ENCODE results near the gene PBX1.
A peak's percentile ranks its signal among the peaks of the same experiment; 100 is the strongest.

PBX1 gene

DNA sequence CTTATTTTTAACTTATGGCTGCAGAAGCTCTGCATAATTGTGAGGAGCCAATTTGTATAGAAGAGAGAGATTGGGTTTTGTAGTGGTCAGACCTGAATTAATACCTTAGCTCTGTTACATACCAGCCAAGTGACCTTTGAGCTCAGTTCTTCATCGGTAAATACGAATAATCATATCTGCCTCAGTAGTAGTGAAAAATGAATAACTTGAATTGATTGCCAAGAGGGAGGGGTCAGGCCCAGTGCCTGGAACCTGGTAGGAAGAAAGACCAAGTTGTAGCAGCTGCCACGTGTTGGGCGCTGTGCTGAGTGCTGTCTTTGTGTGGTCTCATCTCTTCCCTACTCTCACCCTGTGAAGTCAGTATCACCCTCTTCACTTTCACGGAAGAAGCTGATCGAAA, 247.5 kb downstream of the PBX1 start:
- no peak overlapping the region for H3K4me3 ChIP-seq (ENCODE audit: low read depth, low read length)
- TF ChIP-seq, protein P1, sequence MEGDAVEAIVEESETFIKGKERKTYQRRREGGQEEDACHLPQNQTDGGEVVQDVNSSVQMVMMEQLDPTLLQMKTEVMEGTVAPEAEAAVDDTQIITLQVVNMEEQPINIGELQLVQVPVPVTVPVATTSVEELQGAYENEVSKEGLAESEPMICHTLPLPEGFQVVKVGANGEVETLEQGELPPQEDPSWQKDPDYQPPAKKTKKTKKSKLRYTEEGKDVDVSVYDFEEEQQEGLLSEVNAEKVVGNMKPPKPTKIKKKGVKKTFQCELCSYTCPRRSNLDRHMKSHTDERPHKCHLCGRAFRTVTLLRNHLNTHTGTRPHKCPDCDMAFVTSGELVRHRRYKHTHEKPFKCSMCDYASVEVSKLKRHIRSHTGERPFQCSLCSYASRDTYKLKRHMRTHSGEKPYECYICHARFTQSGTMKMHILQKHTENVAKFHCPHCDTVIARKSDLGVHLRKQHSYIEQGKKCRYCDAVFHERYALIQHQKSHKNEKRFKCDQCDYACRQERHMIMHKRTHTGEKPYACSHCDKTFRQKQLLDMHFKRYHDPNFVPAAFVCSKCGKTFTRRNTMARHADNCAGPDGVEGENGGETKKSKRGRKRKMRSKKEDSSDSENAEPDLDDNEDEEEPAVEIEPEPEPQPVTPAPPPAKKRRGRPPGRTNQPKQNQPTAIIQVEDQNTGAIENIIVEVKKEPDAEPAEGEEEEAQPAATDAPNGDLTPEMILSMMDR (IDR thresholded peaks at IDR 0.05; ENCODE audit: low read depth, low read length, missing control alignments), result no peak
- in situ Hi-C loops (cut with HindIII; ENCODE audit: low sequenced_read_pairs), result no loop called here
- no peak for DNase-seq (ENCODE audit: low read depth)

DNA sequence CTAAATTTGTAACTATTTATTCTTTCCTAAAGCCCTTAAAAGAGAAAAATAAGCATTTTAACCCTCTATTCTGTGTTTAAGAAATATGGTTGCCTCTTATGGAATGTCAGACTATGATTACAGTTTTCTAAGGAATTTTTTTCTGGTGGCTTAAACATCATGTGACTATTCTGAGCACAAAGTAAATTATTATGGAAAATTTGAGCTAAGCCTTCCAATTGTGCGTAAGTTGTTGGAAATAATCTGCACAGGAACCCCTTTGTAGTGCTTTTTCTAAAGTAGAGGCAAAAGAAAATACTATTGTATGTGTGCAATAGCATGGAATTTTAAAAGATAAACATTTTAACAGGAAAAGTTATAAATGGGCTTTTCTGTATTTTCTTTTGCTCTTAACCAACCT, 254.8 kb downstream of the PBX1 start:
- no peak overlapping the region for H3K4me3 ChIP-seq (ENCODE audit: low read depth, low read length)
- no peak for DNase-seq (ENCODE audit: low read depth)
- TF ChIP-seq, protein P1 (IDR thresholded peaks at IDR 0.05; ENCODE audit: low read depth, low read length, missing control alignments), result no peak
- in situ Hi-C loops (cut with HindIII; ENCODE audit: low sequenced_read_pairs), result no loop called here

DNA sequence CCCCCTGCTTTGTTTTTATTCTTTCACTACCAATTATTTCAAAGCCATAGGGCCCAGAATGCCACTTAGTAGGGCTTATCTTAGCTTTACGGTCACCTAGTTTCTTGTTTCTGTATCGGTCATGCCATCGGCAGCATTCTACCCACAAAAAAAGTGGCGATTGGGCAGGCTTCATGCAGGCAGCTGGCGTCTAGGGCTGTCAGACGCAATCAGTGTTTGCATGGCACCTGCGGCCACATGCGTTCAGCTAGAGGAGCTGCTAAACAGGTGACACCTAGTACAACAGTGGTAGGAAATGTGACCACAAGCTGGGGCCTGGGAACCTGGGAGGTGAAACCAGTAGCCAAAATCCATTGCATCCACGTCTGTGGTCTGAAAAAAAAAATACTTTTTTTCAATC, 262.7 kb downstream of the PBX1 start:
- in situ Hi-C loops (cut with HindIII; ENCODE audit: low sequenced_read_pairs), result no loop called here
- no peak for DNase-seq (ENCODE audit: low read depth)
- no peak overlapping the region for H3K4me3 ChIP-seq (ENCODE audit: low read depth, low read length)
- TF ChIP-seq, protein P1 (IDR thresholded peaks at IDR 0.05; ENCODE audit: low read depth, low read length, missing control alignments), result no peak

DNA sequence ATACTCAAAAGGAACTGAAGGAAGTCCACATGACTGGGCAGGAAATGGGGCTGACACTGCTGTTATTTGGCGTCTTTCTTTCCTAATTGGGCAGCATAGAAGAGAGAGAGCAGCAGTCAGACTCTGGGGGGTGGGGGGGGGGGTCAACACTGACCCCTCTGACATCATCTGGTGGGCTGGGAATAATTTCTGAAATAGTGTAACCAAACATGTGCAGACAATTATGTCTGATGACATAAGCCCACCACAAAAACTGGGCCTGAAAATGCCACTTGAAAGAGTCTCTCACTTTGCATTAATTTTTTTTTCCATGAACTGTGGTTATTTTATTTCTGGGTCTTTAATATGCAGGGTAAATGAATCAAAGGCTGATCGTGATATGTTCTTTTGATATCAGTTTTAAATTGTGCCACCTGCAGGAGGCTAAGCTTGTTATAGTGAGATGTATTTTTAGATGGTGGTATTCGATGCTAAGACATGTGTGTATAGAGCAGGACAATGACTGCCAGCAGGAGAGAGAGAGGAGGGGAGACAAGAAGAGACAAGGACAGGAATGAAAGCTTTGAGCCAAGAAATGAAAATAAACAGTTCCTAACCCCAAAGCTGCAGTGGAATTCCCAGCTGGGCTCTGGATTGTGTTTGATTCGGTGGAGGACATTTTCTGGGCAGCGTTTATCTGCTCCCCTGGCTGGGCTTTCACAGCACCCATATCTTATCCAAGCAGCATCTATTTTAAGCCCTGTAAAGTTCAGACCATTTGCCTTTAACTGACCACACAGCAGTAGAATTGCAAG, 264.7 kb downstream of the PBX1 start:
- peak; percentile 77 for DNase-seq (ENCODE audit: low read depth)
- TF ChIP-seq, protein P1 (IDR thresholded peaks at IDR 0.05; ENCODE audit: low read depth, low read length, missing control alignments), result peak; percentile 17
- in situ Hi-C loops (cut with HindIII; ENCODE audit: low sequenced_read_pairs), result no loop called here
- H3K4me3 ChIP-seq (ENCODE audit: low read depth, low read length), result no peak overlapping the region

DNA sequence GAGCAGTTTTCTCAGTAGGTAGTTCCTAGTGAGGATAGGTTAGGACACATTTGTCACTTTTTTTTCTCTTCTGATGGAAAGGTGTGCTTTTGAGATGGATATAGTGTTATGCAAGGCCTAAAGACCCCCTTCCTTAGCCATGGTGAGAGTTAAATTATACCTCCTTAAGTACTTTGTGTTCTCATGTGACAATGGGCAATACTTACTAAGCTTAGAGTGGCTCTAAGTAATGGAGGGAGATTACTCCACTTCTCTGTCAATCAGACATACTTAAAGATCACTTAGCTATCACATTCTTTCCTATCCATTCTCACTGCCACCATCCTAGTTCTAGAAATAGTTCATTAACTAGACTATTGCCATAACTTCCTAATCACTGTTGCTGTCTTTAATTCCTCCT, 265.6 kb downstream of the PBX1 start:
- TF ChIP-seq, protein P1 (IDR thresholded peaks at IDR 0.05; ENCODE audit: low read depth, low read length, missing control alignments), result no peak
- DNase-seq (ENCODE audit: low read depth), result no peak
- H3K4me3 ChIP-seq (ENCODE audit: low read depth, low read length), result no peak overlapping the region
- in situ Hi-C loops (cut with HindIII; ENCODE audit: low sequenced_read_pairs), result no loop called here

DNA sequence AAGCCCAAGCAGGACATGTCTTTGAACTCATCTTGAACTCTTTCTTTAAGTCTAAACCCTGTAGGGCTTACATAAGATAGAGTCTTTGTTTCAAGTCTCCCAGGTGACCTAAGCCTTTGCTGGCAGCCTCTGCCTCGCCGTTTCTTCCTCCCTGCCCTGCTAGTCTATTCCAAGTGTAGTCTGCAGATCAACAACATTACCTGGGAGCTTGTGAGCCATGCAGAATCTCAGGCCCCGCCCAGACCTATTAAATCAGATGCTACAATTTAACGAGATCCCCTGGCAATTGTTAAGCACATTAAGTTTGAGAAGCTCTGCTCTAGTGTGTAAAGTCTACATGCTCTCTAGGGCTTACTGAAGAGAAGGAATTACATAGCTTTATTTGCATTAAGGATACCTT, 271.6 kb downstream of the PBX1 start:
- in situ Hi-C loops (cut with HindIII; ENCODE audit: low sequenced_read_pairs), result no loop called here
- DNase-seq (ENCODE audit: low read depth), result no peak
- H3K4me3 ChIP-seq (ENCODE audit: low read depth, low read length), result no peak overlapping the region
- TF ChIP-seq, protein P1 (IDR thresholded peaks at IDR 0.05; ENCODE audit: low read depth, low read length, missing control alignments), result no peak
